A172 (cell line): ENCODE data around the gene EPB41L4A. TPM values are rescaled to one million over a fixed set of nuclear protein-coding genes. Genes with fewer than 3 reads are reported as not detected.

Source experiments
- DNase-seq: peaks from one replicate; pipeline ENCODE4 v3.0.0-alpha.2; 2015; ENCODE audit warnings: low spot score
- total RNA-seq: library from RNA; depleted of rRNA; stranded (reverse); fragments of >200 nt; shearing (Covaris generic); gene quantifications from 2 replicates; pipeline ENCODE4 v1.2.3, GENCODE V29; 2014

EPB41L4A gene
- total RNA-seq, 1 experiment from 2014 or later, result 2.2 TPM

DNA sequence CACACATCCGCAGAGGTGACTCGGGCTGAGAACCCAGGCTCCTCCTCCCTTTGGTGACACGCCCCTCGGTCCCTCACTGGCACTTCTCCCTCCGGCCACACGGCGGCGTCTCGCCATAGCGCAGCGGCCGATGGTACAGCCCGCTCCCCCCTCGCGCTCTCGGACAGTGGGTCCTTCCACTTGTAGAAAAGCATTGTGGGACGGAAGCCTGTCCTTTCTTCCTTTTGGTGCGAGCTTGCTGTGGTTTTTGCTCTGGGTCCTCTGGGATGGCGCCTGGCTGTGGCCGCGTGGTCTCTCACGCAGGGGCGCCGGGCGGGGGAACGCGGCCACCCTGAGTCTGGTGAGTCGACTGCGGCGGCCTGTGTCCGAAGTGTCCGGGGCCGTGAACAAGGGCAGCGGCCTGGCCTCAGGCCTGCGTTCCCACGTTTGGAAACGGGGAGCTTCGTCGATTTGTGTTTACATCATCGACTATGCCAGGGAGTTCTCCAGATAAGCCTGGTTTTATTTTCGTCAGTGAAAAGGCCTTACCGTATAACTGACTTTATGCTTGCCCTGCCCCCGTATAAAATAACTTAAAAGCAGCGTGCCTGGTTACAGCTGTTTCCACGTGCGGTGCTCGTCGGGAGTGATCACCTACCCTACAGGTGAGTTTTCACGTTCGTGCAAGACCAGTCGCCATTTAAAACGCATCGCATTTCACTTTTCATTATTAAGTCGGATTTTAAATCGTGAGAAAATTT lies 258.3 kb downstream of the EPB41L4A start:
- peak; percentile 84 for DNase-seq

DNA sequence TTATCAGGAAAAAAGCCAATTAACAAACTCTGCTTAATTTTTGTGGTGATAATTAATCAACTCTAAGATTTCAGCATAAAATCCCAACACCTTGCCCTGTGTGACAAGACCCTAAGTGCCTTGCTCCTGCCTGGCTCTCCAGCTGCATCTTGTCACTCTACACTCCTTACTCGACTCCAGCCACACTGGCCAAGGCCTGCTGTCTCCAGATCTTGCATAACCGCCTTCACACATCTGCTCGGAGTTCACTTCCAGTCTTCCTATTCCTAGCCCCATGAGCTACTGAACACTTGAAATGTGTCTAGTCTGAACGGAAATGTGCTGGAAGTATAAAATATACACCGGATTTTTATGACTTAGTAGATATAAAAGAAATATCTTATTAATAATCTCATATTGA lies 259.6 kb downstream of the EPB41L4A start:
- DNase-seq, result no peak

DNA sequence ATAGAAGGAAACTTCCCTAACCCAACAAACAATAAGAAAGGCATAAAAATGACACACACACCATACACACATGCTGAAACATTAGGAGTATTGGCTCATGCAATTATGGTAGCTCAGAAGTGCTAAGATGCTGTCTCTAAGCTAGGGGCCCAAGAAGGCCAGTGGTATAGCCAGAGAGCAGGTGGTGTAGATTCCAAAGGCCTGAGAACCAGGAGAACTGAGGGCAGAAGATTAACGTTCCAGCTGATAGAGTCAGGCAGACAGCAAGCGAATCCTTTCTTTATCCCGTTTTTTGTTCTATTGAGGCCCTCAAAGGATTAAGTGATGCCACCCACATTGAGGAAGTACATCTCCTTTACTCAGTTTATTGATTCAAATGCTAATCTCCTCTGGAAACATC lies 262.9 kb downstream of the EPB41L4A start:
- no peak for DNase-seq

DNA sequence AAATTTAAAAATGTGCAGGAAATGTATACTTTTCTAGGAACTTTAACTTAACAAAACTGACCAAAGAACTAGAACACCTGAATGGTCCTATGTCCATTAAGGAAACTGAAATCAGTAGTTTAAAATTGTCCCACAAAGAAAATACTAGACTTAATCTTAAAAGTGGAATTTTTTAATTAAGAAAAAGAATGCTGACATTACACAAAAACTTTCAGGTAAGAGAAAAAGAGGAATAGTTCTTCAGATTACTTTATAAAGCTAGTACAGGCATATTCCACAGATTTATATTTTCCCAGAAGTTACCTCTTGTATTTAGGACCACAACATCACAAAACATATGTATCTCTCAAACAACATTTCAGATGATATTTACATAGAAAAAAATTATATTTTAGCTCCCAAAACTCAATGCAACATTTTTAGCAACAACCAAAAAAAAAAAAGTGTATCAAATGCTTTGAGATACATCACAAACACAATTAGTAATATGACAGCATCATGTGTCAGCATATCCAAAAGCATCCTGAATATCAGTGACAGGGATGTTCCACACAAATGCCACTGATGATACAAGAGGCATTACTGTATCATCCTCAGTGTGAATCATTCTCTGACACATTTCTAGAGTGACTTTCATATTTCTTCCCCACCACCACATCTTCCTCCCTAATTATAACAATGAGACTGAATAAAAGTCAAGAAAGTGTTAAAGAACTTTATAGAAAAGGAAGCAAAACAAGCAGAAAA lies 264.0 kb downstream of the EPB41L4A start:
- peak; percentile 36 for DNase-seq

DNA sequence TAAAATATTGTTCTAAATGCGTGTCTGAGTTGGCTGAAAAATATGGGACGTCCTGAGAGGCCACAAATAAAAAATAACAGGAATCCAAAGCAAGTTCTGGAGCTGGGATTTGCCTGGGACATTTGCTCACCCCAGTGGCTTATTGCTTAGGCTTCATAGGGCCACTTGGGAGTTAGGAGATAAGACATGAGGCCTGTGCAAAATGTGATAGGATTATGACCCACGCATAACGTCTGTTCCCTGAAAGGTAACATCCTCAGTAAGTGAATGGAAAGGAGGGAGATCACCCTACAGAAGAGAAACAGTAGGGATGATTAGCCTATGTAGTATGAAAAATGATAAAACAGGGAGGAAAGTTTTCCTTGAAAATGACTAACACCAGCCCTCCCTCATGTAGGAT lies 269.4 kb downstream of the EPB41L4A start:
- DNase-seq, result no peak

DNA sequence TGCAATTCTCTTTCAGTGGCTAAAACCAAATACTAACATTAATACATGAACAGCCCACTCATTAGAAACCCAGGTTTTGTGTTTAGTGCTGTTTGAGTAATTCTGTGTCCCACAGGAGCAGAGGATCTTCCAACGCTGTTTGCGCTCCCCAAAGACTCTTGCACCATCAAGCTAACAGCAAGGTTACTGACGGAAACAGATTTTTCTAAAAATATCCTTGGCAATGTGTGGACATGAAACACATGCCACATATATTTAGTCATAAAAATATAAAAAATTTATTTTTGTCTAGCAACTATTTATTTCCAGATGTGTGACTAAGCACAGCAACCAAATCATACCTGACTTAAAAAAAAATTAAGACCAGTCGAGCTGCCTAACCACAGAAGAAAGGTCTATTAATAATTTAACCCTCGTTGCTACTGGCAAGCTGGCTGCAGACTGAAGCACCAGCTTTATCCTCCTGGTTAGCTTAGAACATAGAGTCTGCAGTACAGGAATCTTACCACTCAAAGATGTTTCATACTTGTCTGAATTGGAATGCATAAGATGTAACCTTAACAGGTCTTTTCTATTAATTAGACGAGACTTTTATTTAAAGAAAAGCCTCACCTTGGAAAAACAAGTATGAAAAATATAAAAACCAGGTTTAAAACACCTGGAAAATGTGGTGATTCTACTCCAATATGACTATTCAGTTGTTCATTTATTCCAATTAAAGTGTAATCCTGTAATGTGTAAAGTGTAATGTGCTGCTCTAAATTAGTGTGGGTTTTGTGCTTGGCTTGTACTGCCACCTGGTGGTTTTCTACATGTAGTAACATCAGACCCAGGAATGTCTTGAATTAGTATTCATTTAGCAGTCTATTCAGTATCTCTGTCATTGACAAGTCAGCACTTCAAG lies 272.5 kb downstream of the EPB41L4A start:
- DNase-seq, result peak; percentile 73

DNA sequence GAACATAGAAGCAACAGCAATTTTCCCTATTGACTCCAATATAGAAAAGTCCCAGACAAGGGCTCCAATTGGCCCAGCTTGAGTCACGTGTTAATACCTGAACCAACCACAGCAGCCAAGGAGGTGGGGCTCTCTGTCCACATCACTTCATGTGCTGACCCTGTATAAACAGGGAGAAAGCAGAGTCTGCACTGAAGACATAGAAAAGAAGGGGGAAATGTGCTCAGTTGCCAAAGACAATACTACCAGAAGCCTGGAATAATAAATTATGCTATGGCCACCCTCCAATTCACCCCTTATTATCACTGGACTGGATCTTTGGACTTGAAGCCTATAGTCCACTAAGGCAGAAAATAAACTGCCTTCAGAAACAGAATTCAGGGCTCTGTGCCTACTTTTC lies 275.4 kb downstream of the EPB41L4A start:
- no peak for DNase-seq

DNA sequence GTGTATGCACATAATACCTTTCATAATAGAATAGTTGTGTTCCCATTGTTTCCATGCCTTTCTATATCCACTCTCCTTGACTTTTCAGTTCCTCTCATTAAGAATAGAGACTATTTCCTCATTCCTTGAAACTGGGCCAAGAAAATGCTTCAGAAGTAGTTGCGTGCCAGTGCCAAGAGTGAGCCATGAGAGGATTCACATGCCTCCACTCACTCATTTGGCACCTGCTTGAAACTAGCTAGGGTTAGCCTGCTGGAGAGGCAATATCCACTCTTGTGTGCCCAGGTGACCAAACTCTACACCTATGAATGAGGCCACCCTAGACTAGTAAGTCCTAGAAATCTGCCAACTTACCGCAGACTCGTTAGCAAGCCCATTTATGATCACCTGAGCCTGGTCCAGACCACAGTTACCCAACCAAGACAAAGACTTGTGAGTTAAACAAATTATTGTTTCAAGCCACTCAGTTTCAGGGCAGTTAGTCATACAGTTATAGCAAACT lies 276.3 kb downstream of the EPB41L4A start:
- DNase-seq, result no peak

DNA sequence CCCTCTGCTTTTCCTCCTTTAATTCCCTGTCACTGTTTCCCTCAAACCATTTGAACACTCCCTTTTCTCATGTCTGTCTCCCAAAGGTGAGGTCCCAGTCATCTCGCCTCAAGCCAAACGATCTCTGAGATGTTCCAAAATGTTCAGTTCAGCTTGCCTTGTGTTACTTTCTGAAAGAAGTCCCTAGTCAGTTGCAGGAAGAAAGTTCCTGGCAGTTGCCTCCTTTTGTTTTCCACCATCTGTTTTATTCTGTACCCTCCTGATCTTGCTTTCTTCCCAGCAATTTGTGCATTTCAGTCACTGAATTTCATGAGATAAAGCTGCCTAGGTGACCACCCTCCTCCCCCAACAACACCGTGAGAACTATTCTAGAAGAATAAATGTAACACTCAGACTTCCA lies 277.5 kb downstream of the EPB41L4A start:
- DNase-seq, result no peak

DNA sequence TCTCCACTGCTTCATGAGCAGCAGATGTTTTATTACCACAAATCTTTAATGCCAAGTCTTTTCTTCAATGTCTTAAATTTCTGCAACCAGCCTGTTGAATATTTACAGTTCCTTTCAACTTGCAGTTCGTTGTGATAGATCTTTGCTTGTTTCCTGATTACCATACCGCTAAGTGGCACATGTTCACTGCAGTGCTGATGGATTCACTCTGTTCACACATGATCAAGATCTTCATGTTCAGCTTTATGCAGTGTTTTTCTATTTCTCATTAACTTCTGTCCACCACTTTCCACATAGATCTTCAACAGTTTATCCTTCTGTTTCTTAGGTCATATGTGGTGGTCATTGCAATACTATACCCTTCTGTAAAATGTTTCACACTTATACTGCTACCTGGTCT lies 280.6 kb downstream of the EPB41L4A start:
- no peak for DNase-seq

DNA sequence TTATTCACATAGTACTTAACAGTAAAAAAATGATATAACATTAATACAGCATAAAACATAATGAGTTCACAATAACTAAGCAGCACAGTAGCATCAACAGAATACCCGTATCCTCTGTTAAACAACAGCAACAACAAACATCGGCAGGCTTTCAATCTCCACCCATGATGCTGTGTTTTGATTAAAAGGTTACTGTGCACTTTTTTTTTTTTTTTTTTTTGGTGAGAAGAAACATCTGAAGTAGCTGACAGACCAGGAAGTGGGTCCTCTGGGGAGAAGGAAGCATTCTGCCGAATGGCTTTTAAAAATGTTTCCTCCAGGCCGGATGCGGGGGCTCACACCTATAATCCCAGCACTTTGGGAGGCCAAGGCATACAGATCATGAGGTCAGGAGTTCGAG lies 282.3 kb downstream of the EPB41L4A start:
- no peak for DNase-seq

DNA sequence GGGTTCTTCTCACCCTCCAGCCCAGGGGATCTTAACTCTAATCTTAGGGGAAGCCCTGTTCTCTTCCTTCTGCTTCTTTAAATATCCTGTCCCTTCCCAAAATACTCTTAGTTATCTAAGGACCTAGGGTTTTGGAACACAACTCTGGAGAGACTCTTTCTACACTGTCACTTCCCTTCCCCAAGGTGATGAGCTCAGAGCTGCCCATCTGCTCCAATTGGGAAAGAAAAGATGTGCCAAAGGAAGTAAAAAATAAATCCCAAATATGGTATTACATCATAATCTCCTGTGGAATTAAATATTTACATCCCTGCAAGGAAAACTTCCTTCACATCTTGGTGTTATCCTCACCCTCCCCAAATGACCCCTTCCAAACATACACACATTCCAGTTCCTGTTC lies 291.2 kb downstream of the EPB41L4A start:
- no peak for DNase-seq

DNA sequence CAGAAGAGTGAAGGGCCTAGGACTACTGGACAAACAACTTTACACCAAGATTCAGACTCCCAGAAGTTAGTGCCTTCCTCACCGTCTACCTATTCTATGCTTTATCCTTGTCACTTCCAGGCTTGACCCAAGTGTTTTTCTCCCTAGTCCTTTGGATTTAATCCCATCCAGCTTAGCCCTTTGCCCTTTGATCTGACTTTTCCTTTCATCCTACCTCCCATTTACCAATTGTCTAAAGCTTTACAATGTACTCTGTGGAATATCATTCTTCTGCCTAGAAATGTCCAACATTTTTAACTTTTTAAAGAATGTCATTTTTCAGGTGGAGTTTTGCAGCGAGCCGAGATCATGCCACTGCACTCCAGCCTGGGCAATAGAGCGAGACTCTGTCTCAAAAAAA lies 292.1 kb downstream of the EPB41L4A start:
- no peak for DNase-seq

DNA sequence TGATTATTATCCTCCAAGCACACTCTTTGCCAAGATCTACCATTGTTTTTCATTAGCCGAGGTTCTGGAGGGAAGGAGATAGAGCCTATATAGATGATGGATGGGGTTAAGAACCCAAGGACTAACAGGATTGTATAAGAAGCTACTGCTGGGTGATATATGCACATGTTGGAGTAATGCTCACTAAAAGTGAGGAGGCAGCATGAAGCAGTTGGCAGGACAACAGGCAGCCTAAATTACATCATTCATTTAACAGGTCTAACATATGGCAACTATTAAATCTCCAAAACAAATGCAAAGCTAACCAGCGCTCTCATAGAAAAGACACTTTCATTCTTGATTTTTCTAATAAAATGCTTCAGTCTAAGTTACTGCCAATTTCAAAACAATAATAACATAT lies 293.2 kb downstream of the EPB41L4A start:
- no peak for DNase-seq

DNA sequence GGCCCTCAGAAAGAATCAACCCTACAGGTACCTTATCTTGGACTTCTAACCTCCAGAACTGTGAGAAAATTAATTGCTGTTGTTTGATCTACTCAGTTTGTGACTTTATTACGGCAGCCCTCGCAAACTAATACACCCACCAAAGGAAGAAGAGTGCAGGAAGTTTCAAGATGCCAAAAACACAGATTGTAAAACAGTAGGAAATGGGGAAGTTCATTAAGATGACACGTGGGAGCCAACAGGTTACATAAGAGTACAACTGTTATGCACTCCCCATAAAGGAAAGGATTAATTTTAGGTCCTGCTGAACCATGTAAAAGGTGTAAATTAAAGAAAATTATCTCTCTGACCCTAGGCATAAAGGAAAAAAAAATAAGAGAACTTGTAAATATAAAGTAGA lies 294.3 kb downstream of the EPB41L4A start:
- no peak for DNase-seq

DNA sequence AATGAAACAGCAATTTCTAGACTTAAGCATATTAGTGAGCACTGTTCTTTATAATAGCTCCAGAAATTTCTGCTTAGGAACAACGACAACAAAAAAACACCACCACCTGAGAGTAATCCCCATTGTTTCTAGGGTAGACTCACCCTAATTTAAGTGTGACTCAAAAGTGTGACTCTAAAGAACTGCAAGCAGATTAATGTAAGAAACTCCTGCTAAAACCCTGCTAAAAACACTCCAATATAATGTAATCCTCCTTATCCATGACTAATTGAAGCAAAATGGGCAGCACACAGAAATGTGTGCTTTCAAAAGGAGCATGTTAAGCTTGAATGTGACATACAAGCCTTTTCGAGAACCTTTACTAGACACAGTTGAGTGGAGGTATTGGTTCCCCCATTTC lies 296.0 kb downstream of the EPB41L4A start:
- DNase-seq, result no peak

DNA sequence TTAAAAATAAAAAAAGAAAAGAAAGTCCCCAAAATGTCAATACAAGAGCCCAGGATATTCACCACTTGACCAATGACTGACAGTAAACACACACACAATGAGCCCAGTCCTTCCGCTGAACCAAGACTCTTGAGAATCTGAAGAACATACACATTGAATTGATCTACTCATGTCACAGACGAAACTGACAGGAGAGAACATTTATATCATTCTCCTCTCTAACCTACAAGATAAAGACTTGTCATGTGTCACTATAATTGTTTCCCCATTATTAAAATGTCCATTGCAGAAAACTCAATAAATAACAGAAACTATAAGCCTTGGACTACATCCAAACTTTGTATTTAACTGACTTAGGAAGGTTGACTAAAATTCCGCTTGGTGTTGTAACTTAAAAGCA lies 296.7 kb downstream of the EPB41L4A start:
- no peak for DNase-seq

DNA sequence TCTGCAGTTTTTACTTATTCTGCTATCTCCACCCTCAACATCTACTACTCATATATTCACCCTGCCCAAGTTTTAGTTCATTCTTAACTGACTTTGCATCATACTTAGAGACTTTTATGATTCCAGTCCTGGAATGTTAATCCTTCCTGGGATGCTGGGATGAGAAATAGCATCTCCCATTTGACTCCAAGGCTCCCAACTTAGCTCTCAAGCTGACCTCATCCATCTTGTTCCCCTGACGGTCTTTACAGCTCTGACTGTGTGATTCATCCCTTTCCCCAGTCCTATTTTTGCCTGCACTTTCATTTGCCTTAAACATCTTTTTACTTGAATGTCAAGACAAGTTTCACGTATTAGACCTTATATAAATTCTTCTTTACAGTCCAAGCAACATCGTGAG lies 297.8 kb downstream of the EPB41L4A start:
- DNase-seq, result peak; percentile 31

DNA sequence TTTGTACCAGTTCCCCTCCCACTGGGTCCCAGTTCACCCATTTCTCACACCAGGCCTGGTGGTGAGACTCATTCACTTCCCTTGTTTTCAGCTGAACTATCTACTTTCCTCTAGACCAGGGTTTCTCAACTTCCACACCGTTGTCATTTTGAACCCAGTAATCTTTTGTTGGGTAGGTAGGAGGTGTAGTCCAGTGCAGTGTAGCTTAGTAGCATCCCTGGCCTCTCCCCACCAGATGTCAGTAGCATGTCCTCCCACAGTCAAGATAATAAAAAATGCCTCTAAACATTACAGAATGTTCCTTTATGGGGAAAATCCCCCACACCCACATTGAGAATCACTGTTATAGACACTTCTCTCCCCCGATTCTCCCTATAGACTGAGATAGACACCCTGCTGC lies 299.1 kb downstream of the EPB41L4A start:
- no peak for DNase-seq

DNA sequence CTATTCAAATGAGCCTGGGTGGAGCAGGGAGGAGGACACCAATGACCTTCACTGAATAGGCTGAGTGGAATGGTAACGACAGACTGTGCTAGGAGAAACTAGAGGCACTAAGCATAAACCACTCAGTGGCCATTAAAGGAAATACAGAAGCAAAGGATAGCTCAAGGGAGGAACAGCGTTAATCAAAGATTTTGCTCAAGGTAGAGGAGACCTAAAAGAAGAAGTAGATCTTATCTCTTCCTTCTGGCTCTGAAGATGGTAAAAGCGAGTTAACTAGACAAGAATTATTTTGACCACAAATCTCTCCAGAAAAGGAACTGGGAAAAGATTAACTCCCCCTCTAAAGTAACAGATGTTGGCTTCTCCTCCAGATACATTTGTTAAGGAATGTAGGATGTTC lies 299.6 kb downstream of the EPB41L4A start:
- no peak for DNase-seq

DNA sequence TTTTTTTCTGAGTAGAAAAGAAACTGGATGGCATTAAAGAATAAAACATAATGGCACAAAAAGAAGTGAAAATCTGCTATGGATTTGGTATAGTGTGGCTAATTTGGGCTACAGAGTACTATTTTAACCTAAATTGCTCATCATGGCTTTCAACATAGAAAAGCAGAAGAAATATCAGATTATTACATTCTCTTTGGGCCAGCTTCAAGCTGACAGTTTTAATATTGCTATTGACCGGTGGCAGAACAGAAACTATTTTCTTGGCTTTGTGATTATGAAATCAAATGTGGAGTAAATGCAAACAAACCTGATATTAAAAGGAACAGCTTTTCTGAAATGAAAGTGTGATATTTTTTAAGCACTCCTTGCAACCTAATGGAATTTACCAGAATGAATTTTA lies 301.5 kb downstream of the EPB41L4A start:
- DNase-seq, result no peak

DNA sequence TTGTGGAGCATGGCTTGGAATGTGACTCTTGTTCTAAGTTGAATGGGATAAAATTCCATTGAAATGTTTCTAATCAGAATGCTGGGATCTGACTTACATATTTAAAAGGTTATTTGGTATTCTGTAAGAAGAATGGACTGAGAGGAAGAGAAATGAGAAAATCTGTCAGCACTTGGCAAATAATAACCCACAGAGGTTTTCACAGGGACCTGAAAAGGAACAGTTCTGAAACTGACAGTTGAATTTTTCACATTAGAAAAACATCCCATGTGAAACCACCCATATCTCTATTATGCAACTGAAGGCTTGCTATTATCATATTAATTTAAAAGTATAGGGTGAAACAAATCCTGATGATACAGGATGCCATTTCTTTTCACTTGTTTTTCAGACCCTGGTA lies 302.7 kb downstream of the EPB41L4A start:
- DNase-seq, result no peak
